Hypothalamus (tissue), 51 donors: ENCODE data around the gene RBM44.
"Not testable (repeated sequence)": the region's sequence is repeated elsewhere in the genome, so short reads cannot be mapped to it uniquely, and the experiment has no call there.

Experiments used
- DNase-seq, 51 donors: peaks; one replicate each; lab custom pipeline; 2025; lab: John Stamatoyannopoulos, UW

RBM44 gene

GRCh38 chr2:237854295-237854694 is 55.7 kb downstream of the RBM44 start:
- no peak for DNase-seq

- DNase-seq = no peak
These were observed 59.2 kb downstream of the RBM44 start for GRCh38 chr2:237857791-237858190.

- peak in 43 of 51 donors; percentile 24 to 86 (median 69) for DNase-seq
These were observed 59.9 kb downstream of the RBM44 start for GRCh38 chr2:237858294-237859081.

- DNase-seq = no peak
These were observed 60.5 kb downstream of the RBM44 start for GRCh38 chr2:237859082-237859433.

- DNase-seq = peak in 7 of 51 donors; percentile 39 to 68 (median 44)
These were observed 61.1 kb downstream of the RBM44 start, which contains the start of gene RAMP1 for GRCh38 chr2:237859533-237860272. RAMP1 (plus strand) TSS chr2:237859623; CDS start chr2:237859676, 53 bp downstream.

- peak in 2 of 51 donors; percentile 45 to 62 for DNase-seq
These were observed 61.8 kb downstream of the RBM44 start for GRCh38 chr2:237860273-237860935.

GRCh38 chr2:237861875-237862527 is 63.4 kb downstream of the RBM44 start:
- DNase-seq = no peak

GRCh38 chr2:237862528-237862895 is 63.9 kb downstream of the RBM44 start:
- no peak for DNase-seq

- DNase-seq = no peak
These were observed 64.5 kb downstream of the RBM44 start for GRCh38 chr2:237863102-237863511.

GRCh38 chr2:237863689-237864443 is 65.3 kb downstream of the RBM44 start:
- DNase-seq = peak in 2 of 51 donors; percentile 62 to 70

GRCh38 chr2:237864444-237864931 is 65.9 kb downstream of the RBM44 start:
- DNase-seq = peak in 1 of 51 donors; percentile 70

GRCh38 chr2:237864940-237865622 is 66.5 kb downstream of the RBM44 start:
- DNase-seq = no peak

- no peak for DNase-seq
These were observed 67.1 kb downstream of the RBM44 start for GRCh38 chr2:237865623-237866041.

- no peak for DNase-seq
These were observed 67.6 kb downstream of the RBM44 start for GRCh38 chr2:237866101-237866621.

- DNase-seq = no peak
These were observed 68.9 kb downstream of the RBM44 start for GRCh38 chr2:237867465-237867864.

- not testable (repeated sequence) for DNase-seq
These were observed 69.5 kb downstream of the RBM44 start for GRCh38 chr2:237868074-237868473.

- peak in 3 of 51 donors; percentile 24 to 42 (median 31) for DNase-seq
These were observed 70.2 kb downstream of the RBM44 start for GRCh38 chr2:237868631-237869342.
